Kidney glomerular epithelial cell (primary cell): ENCODE results near the gene LGALS3BP.

Source experiments
- DNase-seq: peaks from one replicate; lab custom pipeline; 2025; lab: John Stamatoyannopoulos, UW

LGALS3BP gene

DNA sequence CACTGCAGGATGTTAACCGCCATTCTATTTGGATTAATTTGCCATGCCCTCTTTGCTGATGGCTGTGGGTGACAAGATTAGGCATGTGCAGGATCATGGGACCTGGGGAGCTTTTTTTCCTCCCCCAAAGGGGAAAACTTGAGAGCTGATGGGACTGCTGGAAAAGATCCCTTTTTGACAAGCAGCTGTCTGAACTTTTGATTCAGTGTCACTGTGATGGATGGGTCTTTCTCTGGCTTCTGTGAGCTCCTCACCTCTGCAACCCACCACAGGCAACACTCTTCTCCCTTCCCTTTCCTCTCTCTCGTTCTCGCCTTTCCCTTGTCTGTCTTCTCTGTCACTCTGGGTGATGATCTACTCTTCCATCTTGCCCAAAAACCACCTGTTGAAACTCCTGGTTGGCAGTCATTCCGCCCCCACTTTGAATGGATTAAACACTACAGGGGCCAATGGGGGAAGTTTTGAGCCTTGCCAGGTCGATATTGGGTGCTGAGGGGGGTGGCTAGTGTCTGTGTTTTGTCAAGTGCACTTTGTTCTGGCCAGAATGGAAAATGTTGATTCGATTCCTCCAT, 32.9 kb upstream of the LGALS3BP start:
- no peak for DNase-seq

DNA sequence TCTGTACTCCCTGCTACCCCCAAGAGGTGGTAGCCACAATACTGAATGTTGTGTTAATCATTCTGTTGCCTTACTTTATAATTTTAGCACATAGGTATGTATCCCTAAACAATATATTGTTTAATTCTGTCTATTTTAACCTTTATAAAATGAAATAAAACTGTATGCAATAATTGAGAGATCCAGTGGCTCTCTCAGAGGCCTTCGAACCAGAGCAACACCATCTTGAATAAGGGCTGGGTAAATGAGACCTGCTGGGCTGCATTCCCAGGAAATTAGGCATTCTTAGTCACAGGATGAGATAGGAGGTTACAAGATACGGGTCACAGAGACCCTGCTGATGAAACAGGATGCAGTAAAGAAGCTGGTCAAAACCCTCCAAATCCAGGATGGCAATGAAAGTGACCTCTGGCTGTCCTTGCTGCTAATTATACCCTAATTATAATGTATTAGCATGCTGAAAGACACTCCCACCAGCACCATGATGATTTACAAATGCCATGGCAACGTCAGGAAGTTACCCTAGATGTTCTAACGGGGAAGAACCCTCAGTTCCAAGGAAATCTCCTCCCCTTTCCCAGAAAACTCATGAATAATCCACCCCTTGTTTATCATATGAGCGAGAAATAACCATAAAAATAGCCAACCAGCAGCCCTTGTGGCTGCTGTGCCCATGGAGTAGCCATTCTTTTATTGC, 31.9 kb upstream of the LGALS3BP start:
- DNase-seq: no peak

DNA sequence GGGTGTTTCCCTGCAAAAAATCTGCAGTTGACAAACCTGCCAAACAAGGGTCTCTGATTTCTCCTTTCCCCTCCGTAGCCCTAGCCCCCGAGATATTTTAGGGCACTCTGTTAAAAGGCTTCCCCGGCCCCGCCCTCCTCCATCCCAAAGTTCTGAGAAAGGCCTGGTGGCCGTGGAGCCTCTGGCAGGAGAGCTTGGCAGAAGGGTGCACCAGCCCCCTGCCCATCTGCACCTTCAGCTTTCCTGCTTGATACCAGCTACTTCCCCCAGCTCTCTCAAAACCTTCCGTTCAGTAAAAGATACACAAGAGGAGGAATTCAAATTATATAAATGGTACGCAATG, 30.6 kb upstream of the LGALS3BP start:
- DNase-seq: no peak

DNA sequence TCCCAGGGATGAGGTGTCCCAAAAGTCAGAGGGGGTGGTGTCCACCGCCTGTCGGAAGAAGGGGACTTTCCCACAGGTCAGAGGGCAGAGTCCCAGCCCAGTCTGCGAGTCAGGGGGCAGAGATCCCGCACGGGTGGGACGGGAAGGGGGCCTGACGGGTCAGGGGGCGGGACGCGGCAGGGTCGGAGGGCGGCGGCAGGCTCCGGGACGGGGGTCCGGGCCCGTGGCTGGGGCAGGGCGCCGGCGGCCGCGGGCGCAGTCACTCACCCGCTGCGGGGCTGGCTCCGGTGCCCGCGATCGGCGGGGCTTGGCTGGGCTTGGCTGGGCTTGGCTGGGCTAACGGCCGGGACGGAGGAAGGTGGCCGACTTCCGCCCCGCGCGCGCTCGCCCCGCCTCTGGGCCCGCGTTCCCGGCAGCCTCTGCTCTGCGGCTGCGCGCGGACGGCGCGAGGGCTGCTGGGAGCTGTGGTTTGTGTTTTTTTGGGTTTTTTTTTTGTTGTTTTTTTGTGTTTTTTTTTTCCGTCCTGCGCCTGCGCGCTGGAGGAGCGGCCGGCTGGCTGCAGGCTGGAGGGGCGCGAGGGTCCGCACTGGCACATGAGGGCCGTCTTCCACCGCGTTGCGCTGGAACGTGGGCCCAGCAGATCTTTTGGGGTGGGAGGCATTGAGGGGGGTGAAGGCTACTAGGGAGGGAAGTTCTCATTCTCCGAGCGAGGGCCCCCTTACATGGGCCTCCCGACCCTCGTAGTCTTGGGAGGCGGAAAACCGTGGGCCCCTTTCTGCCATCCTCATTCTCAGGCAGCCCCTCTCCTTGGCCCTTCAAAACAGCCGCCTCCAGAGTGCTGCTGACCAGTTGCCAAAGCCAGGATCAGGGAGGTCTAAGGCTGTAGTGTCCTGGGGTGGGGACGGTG, 29.9 kb upstream of the LGALS3BP start, which contains the start of gene CANT1:
Gene CANT1 (minus strand): TSS at position 368 of the 907 bp plus-strand sequence. CDS start 12,142 bp downstream, outside the sequence.
- peak; percentile 67 for DNase-seq

DNA sequence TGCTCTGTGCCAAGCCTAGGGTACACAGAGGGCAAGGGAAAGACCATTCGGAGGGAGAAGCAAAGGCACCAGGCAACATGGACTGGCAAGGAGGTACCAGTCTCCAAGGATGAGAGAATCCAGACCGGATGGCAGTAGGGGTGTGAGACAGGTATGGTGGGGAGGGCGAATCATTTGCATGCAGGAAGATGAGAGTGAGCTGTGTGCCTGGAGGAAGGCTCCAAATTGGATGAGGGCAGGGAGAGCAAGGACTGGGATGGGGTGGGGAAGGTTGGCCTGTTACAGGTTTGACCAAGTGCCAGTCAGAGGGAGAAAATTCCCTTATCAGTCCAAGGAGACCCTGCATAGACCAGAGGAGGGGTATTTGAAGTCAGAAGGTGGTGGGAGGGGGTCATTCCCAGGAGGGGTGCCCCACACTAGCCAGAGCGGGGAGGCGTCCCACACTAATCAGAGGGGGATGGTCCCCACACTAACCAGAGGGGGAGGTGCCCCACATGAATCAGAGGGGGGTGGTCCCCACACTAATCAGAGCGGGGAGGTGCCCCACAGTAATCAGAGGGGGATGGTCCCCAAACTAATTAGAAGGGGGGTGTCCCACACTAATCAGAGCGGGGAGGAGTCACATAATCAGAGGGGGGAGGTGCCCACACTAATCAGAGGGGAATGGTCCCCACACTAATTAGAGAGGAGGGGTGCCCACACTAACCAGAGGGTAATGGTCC, 29.1 kb upstream of the LGALS3BP start:
- DNase-seq: no peak

DNA sequence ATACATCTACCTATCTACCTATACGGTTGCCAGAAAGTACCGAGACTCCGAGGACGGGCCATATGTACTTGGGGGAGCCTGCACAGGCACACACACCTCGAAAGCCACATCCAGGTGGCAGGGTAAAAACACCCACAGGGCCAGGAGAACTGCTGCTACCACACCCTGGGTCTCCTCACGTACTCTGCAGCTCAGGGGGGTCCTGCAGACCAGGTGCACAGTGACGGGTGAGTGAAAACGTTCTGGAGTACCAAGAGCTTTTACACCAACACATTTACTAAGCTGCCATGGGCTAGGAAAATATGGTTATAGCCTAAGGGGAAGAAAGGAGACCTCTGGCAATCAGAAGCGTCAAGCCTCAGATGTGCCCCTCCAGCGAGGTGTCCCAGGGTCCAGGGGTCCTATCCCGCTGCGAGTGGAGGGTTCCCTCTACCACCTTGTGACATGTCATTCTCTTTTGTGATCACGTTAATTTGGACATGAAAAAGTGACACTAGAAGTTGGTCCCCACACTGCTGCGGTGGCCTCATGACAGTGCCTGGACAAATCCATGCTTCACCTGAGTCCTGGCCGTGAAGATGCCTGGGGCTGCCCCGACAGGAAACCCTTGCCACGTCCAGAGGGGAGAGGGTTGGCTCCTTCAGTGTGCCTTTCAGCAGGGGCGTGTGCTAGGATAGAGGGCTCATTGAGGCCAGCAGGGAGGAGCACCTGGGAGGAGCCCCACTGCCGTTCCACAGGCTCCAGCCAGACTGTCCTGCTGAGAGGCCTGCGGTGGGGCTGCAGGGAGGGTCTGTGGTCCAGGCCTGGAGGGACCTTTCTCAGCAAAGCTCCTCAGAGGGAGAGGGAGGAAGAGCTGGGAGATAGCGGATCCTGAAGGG, 28.0 kb upstream of the LGALS3BP start:
- no peak for DNase-seq

DNA sequence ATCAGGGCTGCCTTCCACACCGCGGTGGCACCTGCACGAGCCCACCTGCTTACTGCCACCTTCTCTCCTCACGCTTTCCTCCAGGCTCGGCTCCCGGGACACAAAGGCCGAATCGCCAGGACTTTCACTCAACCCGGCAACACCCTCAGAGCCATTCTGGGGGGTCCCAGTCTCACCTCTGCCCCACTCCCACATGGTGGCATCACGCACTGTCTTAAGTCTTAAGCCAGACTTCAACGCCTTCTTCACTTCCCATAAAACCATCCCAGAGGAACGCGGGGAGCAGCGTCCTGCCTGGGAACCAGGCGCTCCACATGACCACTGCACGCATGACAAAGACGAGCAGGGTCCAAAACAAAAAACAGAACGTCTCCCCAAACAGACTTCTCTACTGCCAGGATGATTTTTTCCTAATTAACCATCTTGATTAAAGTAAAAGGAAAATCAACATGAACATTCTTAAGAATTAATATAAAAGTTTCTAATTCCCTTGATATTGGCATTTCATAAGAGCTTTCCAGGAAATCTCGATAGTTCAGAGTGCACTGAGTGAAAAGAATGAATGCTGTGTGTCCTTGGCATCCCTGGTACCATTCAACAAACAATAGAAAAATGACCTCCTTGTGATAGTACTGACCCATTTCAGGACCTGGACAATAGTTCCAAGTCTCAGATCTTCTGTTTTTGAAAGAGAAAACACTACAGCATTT, 27.2 kb upstream of the LGALS3BP start:
- no peak for DNase-seq

DNA sequence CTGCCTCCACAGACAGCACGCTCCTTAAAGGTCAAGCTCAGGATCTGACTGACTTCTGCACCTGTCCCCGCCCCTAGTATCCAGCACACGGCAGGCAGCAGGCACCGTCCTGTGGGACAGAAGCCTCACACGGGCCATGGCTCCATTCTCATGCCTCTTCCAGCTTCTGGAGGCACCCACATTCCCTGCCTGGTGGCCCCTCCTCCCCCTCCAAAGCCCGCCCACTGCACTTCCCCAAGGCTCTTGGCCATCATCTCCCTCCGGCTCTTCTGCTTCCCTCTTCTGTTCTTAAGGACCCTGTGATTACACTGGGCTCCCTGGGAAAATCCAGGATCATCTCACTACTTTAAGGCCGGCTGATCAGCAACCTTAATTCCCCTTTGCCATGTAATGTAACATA, 26.3 kb upstream of the LGALS3BP start:
- no peak for DNase-seq

DNA sequence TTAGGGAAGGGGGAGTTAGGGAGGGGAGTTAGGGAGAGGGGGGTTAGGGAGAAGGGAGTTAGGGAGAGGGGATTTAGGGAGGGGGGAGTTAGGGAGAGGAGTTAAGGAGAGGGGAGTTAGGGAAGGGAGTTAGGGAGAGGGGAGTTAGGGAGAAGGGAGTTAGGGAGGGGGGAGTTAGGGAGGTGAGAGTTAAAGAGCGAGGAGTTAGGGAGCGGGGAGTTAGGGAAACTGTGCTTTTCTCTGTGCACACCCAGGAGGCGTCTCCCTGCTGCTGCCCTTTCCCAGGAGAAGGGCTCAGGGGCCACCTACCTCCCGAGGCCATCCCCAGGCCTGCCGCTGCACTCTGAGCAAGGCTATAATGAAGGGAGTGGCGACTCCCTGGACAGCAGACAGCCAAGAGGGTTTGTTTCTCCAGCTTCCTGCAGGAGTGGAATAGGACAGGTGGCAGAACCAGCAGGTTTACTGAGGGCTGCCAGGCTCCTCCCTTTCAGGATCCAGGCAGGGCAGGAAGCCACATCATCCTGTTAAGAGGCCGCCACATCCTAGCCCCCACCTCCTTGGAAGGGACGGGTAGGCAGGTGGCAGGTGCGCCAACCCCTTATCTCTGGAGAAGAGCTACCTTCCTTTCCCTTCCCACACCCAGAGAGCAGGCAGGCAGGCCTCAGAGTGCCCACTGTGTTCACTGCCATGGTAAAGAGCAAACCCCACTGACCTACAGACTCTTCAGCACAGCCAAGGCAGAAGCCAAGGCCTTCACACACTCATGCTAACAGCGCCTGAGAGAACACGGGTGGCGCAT, 25.5 kb upstream of the LGALS3BP start:
- DNase-seq: no peak

DNA sequence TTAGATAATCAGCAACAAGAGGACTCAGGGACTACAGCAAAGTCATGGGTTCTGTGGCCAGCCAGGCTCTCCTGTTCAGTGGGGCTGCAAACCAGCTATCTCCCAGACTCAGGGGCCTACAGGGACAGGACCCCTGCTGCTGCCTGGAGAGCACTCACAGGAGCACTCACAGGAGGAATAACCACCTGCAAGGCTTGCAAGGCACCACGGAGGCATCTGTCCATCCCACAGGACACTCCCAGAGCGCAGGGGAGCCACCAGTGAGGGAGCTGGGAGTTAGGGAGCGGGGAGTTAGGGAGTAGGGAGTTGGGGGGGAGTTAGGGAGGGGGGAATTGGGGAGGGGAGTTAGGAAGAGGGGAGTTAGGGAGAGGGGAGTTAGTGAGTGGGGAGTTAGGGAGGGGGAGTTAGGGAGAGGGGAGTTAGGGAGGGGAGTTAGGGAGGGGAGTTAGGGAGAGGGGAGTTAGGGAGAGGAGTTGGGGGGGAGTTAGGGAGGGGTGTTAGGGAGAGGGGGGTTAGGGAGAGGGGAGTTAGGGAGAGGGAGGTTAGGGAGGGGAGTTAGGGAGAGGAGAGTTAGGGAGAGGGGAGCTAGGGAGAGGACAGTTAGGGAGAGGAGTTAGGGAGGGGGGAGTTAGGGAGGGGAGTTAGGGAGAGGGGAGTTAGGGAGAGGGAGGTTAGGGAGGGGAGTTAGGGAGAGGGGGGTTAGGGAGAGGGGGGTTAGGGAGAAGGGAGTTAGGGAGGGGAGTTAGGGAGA, 24.1 kb upstream of the LGALS3BP start:
- no peak for DNase-seq

DNA sequence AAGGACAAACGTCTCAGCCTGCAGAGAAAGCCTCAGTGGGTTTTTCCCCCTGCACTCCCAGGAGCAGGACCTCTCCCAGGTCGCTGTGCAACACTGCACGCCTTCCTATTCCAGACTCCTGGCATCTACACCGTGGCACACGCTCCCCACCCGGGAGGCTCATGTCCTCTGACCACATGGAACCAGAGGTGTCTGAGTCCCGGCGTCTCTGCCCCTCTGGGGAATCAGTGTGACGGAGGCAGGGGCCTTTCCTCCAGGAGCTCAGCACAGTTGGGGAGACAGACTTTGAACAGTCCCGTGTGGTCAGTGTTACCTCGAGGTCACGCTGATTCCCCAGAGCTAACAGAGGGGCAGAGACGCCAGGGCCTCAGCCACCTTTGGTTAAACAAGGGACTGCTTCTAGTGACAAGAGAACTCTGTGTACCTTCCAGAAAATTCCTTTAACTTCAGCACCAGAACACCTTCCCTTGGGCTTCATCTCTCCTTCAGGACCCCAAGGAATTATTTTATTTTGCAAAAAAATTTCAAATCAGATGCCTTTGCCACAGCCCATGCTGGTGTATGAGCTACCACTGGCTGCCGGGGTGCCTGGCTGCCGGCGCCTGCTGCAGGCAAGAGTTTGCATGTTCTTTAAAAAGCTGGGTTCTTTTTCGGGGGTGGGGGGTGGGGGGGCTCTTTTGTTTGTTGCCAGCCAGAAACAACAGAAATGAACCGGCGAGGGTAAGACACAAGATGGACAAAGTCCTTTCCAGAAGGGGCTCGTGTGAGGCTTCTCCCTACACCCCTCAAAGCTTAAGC, 23.3 kb upstream of the LGALS3BP start:
- DNase-seq: no peak

DNA sequence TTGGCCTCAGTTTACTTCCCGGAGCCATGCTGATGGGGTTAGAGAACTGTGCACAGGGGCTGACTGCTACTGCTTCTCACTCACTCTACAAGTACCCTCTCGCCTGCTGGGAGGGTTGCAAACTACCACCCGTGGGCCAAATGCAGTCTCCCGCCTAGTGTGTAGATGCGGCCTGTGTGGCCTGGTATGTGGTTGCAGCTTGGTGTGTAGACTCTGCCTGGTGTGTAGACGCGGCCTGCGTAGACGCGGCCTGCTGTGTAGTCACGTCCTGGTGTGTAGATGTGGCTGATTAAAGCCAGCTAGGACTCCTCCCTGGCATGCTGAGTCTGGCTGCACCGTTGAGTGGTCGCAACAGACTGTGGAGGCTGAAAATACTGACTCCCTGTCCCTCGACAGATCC, 22.6 kb upstream of the LGALS3BP start:
- no peak for DNase-seq

DNA sequence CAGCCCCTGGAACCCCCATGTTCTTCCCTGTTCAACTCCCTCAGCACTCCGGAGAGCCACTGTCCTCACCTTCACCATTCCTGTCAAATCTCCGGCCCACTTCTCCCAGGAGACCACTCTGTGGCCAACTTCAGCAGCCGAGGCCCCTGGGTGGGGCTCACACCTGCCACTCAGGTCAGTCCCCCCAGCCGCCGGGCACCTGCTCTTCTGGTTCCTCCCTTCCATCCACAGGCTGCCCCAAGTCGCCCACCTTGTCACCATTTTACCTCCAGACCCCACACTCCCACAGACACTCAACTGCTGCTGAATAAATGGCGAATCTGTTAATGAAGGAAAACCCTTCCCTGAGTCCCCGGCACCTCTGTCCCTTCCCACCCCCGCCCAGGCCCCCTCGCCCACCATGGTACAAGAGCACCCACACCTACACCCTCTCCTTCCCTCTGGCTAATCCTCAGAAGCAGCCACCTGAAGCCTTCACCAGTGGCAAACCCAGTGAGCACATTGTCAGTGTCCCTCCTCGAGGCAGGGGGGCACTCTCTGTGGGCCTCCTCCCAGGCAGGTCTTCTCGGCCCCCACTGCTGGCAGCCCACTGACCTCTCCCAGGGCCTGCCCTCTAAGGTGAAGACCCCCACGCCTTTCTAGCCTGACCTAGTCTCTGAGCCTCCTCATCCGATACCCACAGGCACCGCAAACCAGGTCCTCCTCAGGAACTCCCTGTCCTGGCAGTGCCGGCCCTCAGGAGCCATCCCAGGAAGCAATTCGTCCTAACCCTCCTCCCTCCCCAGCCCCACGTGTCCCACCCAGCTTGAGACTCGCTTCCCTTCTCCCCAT, 21.7 kb upstream of the LGALS3BP start:
- DNase-seq: no peak

DNA sequence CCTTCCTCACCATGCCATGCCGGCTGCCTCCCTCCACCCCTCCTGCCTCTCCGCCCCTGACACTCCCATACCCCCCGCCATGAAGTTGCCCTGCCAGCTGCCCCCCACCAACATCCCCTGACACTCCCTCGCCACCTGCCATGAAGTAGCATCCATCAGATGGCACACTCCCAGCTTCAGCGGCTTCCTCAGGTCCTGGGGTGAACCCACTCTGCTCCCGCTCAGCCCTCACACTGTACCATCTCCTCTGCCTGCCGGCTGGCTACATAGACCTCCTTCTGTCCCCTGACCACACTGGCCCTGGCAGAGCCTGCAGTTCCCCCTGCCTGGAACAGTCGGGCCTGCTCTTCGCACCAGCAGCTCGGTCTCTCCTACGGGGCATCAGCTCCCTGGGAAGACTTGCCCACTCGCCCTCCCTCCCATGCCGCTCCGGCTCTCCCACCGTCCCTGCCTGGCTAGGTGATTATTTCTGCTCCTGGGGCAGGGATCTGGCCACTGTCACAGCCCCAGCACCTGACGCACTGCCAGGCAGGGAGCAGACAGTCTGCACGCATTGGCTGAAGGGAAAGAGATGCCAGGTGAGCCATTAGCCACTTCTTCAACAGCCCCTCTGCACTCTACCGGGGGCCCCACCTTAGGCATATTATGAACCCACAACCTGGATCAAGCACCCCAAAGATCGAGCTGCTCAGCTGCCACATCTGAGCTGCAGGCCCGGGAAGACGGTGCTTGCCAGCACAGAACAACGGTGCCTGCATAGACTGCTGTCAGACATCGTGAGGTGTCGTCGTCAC, 20.9 kb upstream of the LGALS3BP start:
- DNase-seq: no peak

DNA sequence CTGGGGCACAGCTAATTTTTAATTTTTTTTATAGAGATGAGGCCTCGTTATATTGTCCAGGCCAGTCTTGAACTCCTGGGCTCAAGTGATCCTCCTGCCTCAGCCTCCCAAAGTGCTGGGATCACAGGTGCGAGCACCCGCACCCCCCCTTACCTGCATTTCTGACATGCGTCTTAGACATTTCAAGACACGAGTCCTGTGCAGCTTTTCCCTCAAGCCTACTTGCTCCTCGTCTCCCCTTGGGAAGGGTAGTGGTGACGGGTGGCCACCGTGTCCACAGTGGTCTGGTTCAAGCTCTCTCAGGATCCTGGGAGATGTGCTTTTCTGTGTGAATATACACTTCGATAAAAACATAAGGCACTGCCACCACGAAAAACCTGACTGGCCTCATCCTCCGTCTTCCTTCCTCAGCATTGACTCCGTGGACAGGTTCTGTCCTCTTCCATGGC, 20.2 kb upstream of the LGALS3BP start:
- DNase-seq: no peak

DNA sequence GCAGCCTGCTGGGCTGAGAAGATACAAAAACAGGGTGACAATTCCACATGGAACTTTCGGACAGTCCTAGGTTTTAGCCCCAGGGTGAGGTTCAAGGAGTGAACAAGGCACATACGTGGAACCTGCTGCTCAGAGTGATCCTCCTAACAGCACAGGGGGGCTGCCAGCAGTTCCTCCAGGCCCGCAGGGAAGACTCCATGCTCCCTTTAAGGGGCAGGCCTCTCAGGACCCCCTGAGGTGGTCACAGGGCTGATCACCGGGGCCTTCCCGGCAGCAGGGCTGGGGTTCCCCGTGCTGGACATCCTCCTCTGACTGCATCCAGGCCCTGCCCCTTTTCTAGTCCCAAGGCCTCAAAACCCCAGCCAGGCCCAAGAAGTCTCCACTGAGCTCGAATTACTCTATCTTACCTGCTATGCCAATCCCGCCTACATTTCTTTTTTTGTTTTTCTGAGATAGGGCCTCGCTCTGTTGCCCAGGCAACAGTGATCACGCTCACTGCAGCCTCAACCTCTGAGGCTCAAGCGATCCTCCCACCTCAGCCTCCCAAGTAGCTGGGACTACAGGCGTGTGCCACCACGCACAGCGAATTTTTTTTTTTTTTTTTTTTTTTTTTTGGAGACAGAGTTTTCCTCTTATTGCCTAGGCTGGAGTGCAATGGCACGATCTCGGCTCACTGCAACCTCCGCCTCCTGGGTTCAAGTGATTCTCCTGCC, 19.5 kb upstream of the LGALS3BP start:
- DNase-seq: no peak
